ENCODE results near the gene FBP2. TPM values are rescaled to one million over a fixed set of nuclear protein-coding genes. Genes with fewer than 3 reads are reported as not detected.

The FBP2 gene
- total and polyA plus RNA-seq, 10 of the 15 experiments (the other 5 are each of a cell fraction or from before 2014, with no cell fraction given): 0.07 to 1.1 (median 0.12) TPM; not detected in 6

DNA sequence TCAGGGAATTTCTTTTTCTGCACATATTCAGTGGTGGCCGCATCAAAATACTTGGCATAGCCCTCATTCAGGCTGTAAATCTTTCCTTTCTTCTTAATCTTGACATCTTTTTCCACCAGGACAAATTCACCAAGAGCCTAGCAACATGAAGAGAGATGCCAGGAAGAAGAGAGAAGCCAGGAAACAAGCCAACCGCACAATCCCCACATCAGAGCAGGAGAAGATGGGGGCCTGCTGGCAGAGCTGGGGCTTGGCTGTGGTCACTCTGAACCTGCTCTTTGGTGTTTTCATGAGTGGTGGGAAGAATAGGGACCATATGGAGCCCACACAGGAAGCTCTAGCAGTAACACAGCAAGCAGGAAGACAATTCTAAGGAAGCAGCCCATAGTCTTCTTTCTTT is 26.4 kb downstream of the FBP2 start (continued):
- TF ChIP-seq, protein P1, sequence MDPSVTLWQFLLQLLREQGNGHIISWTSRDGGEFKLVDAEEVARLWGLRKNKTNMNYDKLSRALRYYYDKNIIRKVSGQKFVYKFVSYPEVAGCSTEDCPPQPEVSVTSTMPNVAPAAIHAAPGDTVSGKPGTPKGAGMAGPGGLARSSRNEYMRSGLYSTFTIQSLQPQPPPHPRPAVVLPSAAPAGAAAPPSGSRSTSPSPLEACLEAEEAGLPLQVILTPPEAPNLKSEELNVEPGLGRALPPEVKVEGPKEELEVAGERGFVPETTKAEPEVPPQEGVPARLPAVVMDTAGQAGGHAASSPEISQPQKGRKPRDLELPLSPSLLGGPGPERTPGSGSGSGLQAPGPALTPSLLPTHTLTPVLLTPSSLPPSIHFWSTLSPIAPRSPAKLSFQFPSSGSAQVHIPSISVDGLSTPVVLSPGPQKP (IDR thresholded peaks at IDR 0.05; ENCODE audit: low read depth, low read length): no peak
- TF ChIP-seq NFYB (IDR thresholded peaks at IDR 0.05; ENCODE audit: insufficient read depth, low read depth, low read length): no peak
- TF ChIP-seq, protein P2, sequence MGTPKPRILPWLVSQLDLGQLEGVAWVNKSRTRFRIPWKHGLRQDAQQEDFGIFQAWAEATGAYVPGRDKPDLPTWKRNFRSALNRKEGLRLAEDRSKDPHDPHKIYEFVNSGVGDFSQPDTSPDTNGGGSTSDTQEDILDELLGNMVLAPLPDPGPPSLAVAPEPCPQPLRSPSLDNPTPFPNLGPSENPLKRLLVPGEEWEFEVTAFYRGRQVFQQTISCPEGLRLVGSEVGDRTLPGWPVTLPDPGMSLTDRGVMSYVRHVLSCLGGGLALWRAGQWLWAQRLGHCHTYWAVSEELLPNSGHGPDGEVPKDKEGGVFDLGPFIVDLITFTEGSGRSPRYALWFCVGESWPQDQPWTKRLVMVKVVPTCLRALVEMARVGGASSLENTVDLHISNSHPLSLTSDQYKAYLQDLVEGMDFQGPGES (IDR thresholded peaks at IDR 0.05): no peak
- TF ChIP-seq, protein P3, sequence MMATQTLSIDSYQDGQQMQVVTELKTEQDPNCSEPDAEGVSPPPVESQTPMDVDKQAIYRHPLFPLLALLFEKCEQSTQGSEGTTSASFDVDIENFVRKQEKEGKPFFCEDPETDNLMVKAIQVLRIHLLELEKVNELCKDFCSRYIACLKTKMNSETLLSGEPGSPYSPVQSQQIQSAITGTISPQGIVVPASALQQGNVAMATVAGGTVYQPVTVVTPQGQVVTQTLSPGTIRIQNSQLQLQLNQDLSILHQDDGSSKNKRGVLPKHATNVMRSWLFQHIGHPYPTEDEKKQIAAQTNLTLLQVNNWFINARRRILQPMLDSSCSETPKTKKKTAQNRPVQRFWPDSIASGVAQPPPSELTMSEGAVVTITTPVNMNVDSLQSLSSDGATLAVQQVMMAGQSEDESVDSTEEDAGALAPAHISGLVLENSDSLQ (IDR thresholded peaks at IDR 0.05): no peak
- TF ChIP-seq, protein P4, sequence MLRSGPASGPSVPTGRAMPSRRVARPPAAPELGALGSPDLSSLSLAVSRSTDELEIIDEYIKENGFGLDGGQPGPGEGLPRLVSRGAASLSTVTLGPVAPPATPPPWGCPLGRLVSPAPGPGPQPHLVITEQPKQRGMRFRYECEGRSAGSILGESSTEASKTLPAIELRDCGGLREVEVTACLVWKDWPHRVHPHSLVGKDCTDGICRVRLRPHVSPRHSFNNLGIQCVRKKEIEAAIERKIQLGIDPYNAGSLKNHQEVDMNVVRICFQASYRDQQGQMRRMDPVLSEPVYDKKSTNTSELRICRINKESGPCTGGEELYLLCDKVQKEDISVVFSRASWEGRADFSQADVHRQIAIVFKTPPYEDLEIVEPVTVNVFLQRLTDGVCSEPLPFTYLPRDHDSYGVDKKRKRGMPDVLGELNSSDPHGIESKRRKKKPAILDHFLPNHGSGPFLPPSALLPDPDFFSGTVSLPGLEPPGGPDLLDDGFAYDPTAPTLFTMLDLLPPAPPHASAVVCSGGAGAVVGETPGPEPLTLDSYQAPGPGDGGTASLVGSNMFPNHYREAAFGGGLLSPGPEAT (IDR thresholded peaks at IDR 0.05; ENCODE audit: low read depth): no peak
- TF ChIP-seq, protein P5, sequence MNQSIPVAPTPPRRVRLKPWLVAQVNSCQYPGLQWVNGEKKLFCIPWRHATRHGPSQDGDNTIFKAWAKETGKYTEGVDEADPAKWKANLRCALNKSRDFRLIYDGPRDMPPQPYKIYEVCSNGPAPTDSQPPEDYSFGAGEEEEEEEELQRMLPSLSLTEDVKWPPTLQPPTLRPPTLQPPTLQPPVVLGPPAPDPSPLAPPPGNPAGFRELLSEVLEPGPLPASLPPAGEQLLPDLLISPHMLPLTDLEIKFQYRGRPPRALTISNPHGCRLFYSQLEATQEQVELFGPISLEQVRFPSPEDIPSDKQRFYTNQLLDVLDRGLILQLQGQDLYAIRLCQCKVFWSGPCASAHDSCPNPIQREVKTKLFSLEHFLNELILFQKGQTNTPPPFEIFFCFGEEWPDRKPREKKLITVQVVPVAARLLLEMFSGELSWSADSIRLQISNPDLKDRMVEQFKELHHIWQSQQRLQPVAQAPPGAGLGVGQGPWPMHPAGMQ (IDR thresholded peaks at IDR 0.05; ENCODE audit: borderline replicate concordance): no peak
- TF ChIP-seq, protein P6, sequence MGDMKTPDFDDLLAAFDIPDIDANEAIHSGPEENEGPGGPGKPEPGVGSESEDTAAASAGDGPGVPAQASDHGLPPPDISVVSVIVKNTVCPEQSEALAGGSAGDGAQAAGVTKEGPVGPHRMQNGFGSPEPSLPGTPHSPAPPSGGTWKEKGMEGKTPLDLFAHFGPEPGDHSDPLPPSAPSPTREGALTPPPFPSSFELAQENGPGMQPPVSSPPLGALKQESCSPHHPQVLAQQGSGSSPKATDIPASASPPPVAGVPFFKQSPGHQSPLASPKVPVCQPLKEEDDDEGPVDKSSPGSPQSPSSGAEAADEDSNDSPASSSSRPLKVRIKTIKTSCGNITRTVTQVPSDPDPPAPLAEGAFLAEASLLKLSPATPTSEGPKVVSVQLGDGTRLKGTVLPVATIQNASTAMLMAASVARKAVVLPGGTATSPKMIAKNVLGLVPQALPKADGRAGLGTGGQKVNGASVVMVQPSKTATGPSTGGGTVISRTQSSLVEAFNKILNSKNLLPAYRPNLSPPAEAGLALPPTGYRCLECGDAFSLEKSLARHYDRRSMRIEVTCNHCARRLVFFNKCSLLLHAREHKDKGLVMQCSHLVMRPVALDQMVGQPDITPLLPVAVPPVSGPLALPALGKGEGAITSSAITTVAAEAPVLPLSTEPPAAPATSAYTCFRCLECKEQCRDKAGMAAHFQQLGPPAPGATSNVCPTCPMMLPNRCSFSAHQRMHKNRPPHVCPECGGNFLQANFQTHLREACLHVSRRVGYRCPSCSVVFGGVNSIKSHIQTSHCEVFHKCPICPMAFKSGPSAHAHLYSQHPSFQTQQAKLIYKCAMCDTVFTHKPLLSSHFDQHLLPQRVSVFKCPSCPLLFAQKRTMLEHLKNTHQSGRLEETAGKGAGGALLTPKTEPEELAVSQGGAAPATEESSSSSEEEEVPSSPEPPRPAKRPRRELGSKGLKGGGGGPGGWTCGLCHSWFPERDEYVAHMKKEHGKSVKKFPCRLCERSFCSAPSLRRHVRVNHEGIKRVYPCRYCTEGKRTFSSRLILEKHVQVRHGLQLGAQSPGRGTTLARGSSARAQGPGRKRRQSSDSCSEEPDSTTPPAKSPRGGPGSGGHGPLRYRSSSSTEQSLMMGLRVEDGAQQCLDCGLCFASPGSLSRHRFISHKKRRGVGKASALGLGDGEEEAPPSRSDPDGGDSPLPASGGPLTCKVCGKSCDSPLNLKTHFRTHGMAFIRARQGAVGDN (IDR thresholded peaks at IDR 0.05): no peak
